Astrocyte of the spinal cord (primary cell): Measurements from ENCODE around the gene C17orf107.

Experiments
- DNase-seq: peaks from one replicate; pipeline ENCODE4 v3.0.0; 2011; ENCODE audit warnings: low read depth, low spot score
- H3K4me3 ChIP-seq: 2 replicates; pipeline ENCODE4 v1.5.1; 2011; ENCODE audit warnings: low read depth, mild to moderate bottlenecking, low read length, moderate library complexity
- in situ Hi-C: cut with HindIII; loops from 2 replicates; pipeline ENCODE4 v1.10.0; 2017; ENCODE audit warnings: low sequenced_read_pairs
- TF ChIP-seq, protein P1 (sequence below): IDR thresholded peaks from 2 replicates; pipeline ENCODE4 v1.5.1; 2012; ENCODE audit warnings: low read depth, mild to moderate bottlenecking, low read length, inconsistent platforms

The C17orf107 gene

GRCh38 chr17:4891411-4892410, 7.6 kb upstream of the C17orf107 start:
- DNase-seq: no peak
- TF ChIP-seq, protein P1, sequence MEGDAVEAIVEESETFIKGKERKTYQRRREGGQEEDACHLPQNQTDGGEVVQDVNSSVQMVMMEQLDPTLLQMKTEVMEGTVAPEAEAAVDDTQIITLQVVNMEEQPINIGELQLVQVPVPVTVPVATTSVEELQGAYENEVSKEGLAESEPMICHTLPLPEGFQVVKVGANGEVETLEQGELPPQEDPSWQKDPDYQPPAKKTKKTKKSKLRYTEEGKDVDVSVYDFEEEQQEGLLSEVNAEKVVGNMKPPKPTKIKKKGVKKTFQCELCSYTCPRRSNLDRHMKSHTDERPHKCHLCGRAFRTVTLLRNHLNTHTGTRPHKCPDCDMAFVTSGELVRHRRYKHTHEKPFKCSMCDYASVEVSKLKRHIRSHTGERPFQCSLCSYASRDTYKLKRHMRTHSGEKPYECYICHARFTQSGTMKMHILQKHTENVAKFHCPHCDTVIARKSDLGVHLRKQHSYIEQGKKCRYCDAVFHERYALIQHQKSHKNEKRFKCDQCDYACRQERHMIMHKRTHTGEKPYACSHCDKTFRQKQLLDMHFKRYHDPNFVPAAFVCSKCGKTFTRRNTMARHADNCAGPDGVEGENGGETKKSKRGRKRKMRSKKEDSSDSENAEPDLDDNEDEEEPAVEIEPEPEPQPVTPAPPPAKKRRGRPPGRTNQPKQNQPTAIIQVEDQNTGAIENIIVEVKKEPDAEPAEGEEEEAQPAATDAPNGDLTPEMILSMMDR: no peak

DNA sequence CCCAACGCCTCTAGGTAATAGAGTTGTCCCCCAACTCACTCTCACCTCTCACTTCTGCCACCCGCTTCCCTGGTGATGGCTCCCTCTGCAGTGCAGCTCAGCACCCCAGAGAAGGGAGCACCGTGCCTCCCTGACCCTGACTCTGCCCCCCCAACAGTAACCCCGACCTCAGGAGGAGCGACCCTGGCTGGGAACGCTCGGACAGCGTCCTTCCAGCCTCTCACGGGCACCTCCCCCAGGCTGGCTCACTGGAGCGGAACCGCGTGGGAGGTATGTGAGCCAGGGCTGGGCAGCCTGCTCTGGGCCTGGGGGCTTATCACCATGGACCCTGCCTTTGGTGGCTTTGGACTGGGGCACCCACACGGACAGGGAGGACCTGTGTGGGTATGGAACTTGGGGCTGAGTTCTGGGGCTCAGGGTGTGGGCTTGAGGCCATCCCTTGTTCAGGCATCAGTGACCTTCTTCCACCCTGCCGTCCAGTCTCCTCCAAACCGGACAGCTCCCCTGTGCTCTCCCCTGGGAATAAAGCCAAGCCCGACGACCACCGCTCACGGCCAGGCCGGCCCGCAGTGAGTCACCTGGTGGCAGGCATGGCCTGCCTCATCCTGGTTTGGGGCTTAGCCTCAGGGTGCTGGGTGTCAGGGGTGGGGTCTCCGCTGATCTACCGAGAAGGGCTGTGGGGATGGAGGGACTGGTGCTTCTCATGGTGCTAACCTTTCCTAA, 6.7 kb upstream of the C17orf107 start:
- H3K4me3 ChIP-seq: no peak overlapping the region
- TF ChIP-seq, protein P1: no peak
- in situ Hi-C loops: no loop called here
- no peak for DNase-seq

More at GRCh38 chr17:4891411-4892410, 7.6 kb upstream of the C17orf107 start:
- H3K4me3 ChIP-seq: no peak overlapping the region
- in situ Hi-C loops: no loop called here

DNA sequence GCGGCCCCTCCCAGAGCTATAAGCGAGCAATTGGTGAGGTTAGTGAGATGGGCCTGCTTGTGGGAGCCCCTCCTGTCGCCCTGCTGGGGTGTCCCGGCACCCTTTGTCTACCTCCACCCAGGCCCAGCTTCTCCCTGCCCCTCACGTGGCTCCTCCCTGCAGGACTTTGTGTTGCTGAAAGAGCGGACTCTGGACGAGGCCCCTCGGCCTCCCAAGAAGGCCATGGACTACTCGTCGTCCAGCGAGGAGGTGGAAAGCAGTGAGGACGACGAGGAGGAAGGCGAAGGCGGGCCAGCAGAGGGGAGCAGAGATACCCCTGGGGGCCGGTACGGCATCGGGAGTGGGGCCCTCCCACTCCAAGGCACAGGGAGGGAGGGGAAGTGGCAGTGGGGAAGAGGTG, 6.1 kb upstream of the C17orf107 start:
- TF ChIP-seq, protein P1: no peak
- H3K4me3 ChIP-seq: no peak overlapping the region
- in situ Hi-C loops: no loop called here
- no peak for DNase-seq

DNA sequence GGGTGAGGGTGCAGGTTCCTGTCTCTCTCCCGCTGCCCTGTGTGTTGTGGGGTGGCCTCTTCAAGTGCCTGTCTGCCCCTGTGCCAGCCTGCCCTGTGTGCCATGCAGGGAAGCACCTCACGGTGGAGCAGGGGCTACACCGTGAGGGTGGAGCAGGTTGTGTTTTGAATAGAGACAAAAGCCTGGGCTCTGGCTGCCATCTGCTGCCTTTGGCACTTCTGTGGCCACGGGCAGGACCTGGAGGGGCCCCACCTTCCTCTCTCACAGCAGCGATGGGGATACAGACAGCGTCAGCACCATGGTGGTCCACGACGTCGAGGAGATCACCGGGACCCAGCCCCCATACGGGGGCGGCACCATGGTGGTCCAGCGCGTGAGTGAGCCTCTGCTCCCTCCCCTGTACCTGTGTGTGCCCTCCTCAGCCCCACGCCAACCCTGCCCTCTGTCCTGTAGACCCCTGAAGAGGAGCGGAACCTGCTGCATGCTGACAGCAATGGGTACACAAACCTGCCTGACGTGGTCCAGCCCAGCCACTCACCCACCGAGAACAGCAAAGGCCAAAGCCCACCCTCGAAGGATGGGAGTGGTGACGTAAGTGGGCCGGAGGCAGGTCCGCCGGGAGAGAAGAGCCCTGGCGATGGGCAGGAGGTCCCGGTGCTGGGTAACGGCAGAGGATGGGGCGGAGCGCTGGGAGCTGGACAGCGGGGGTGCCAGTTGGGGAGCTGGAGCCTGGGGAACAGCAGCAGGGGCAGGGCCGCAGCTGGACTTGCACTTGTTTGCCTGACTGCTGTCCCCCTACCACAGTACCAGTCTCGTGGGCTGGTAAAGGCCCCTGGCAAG, 5.4 kb upstream of the C17orf107 start:
- no peak overlapping the region for H3K4me3 ChIP-seq
- in situ Hi-C loops: no loop called here
- TF ChIP-seq, protein P1: no peak
- DNase-seq: no peak

GRCh38 chr17:4895121-4895520, 4.2 kb upstream of the C17orf107 start:
- TF ChIP-seq, protein P1: no peak
- DNase-seq: no peak
- in situ Hi-C loops: no loop called here
- H3K4me3 ChIP-seq: no peak overlapping the region
